Large intestine (tissue), 3 donors: Measurements from ENCODE around the gene TBCD. TPM values are rescaled to one million over a fixed set of nuclear protein-coding genes. Genes with fewer than 3 reads are reported as not detected.

ENCODE experiments used
- DNase-seq, 2 donors: peaks; one replicate each; pipeline versions ENCODE4 v3.0.0 to v3.0.0-alpha.2; 2013
- H3K27ac ChIP-seq: one replicate; pipeline ENCODE4 v1.5.1; 2013; ENCODE audit warnings: low read length
- H3K27me3 ChIP-seq: 2 replicates; pipeline ENCODE4 v1.6.1; 2013; ENCODE audit warnings: low read length; ENCODE audit not compliant: control insufficient read depth, insufficient read depth
- H3K36me3 ChIP-seq: 2 replicates; pipeline ENCODE4 v1.6.1; 2013; ENCODE audit warnings: low read length; ENCODE audit not compliant: control insufficient read depth, insufficient read depth
- H3K4me1 ChIP-seq: one replicate; pipeline ENCODE4 v1.6.1; 2013; ENCODE audit warnings: low read length; ENCODE audit not compliant: control insufficient read depth, insufficient read depth
- H3K4me3 ChIP-seq: one replicate; pipeline ENCODE4 v1.5.1; 2013; ENCODE audit warnings: low read length
- H3K9me3 ChIP-seq: one replicate; pipeline ENCODE4 v1.6.1; 2013; ENCODE audit warnings: mild to moderate bottlenecking, low read depth, low read length, moderate library complexity; ENCODE audit not compliant: control insufficient read depth
- WGBS: methylation state at CpG from one replicate; pipeline ENCODE4 v1.1.5; 2013; ENCODE audit warnings: low lambda C conversion rate; ENCODE audit not compliant: insufficient coverage; 5-methylcytosine and 5-hydroxymethylcytosine counted together
- polyA plus RNA-seq: library from polyadenylated mRNA; unstranded; fragments of 120-200 nt; gene quantifications from one replicate; pipeline ENCODE4 v1.2.1, GENCODE V29; 2013

The TBCD gene
- polyA plus RNA-seq, 1 donor = 81.9 TPM

DNA sequence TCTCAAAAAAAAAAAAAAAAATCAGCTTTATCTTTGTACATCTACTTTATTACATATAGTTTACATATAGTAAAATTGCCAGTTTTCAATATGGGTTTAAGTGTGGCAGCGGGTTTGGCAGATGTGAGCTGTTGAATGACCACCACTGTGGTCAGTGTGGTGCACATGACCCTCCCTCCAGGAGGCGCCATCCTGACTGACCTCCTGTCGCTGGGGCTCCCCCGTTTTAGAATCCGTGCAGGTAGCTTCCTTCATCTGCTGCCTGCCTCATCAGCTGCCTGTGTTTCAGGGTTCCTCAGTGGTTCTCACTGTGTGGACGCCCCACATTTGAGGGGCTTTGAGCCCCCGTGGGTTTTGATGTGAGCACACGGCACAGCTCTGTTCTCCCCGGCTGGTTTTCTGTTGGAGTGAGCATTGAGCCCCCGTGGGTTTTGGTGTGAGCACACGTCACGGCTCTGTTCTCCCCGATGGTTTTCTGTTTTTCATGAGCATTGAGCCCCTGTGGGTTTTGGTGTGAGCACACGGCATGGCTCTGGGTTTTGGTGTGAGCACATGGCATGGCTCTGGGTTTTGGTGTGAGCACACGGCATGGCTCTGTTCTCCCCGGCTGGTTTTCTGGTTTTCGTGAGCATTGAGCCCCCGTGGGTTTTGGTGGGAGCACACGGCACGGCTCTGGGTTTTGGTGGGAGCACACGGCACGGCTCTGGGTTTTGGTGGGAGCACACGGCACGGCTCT is 145.8 kb downstream of the TBCD start:
- no CpG with 5 or more reads among the region's 24 CpGs for WGBS
- H3K4me1 ChIP-seq = no peaks in the 10 kb centered on the region
- no peaks in the 10 kb centered on the region for H3K27me3 ChIP-seq
- DNase-seq = no peak
- no peak overlapping the region for H3K27ac ChIP-seq
- H3K9me3 ChIP-seq = peaks cover 6% of the 10 kb centered on the region
- H3K36me3 ChIP-seq = peaks cover 31% of the 10 kb centered on the region
- no peak overlapping the region for H3K4me3 ChIP-seq

GRCh38 chr17:82898976-82899514 is 147.2 kb downstream of the TBCD start:
- Histone ChIP-seq H3K27me3 (no peaks in the 10 kb centered on the region), H3K4me1 (no peaks in the 10 kb centered on the region), H3K27ac (no peak overlapping the region), H3K9me3 (peaks cover 6% of the 10 kb centered on the region), H3K4me3 (no peak overlapping the region), H3K36me3 (peaks cover 31% of the 10 kb centered on the region)
- DNase-seq = no peak
- no CpG with 5 or more reads among the region's 53 CpGs for WGBS

GRCh38 chr17:82899941-82900340 is 148.1 kb downstream of the TBCD start:
- Histone ChIP-seq H3K36me3 (peaks cover 38% of the 10 kb centered on the region), H3K4me1 (no peaks in the 10 kb centered on the region), H3K27ac (no peak overlapping the region), H3K4me3 (no peak overlapping the region), H3K9me3 (peaks cover 6% of the 10 kb centered on the region), H3K27me3 (no peaks in the 10 kb centered on the region)
- no peak for DNase-seq
- WGBS = no CpG with 5 or more reads among the region's 7 CpGs

- Histone ChIP-seq H3K36me3 (peaks cover 38% of the 10 kb centered on the region), H3K4me3 (no peak overlapping the region), H3K27ac (no peak overlapping the region), H3K27me3 (no peaks in the 10 kb centered on the region), H3K9me3 (peaks cover 6% of the 10 kb centered on the region), H3K4me1 (no peaks in the 10 kb centered on the region)
- DNase-seq = no peak
- WGBS = no CpG with 5 or more reads among the region's 19 CpGs
These were observed 148.9 kb downstream of the TBCD start for GRCh38 chr17:82900741-82901140.

GRCh38 chr17:82901356-82901755 is 149.5 kb downstream of the TBCD start:
- Histone ChIP-seq H3K4me3 (no peak overlapping the region), H3K27me3 (no peaks in the 10 kb centered on the region), H3K4me1 (no peaks in the 10 kb centered on the region), H3K36me3 (peaks cover 42% of the 10 kb centered on the region), H3K27ac (no peak overlapping the region), H3K9me3 (peaks cover 6% of the 10 kb centered on the region)
- DNase-seq = no peak
- no CpG with 5 or more reads among the region's 16 CpGs for WGBS

DNA sequence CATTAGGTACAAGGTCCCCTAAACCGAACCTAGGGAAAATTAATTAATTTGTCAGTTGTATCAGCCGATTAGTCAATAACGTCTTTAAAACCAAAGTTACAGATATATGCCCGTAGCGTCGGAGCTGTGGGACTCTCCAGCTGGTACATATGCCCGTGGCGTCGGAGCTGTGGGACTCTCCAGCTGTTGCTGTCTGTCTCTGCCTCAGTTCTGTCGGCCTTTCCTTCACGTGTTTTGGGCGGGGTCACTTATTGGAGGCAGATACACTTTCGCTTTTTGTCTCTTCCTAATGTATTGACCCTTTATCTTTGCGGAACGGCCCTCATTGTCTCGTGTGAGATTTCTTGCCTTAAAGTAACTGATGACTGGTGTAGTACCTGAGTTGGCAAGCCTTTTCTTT is 150.0 kb downstream of the TBCD start:
- no peak overlapping the region for H3K27ac ChIP-seq
- DNase-seq = no peak
- no peak overlapping the region for H3K4me3 ChIP-seq
- H3K4me1 ChIP-seq = no peaks in the 10 kb centered on the region
- WGBS = 85% methylated on average over 6 of the region's 16 CpGs
- H3K27me3 ChIP-seq = no peaks in the 10 kb centered on the region
- peaks cover 47% of the 10 kb centered on the region for H3K36me3 ChIP-seq
- peaks cover 6% of the 10 kb centered on the region for H3K9me3 ChIP-seq

- H3K36me3 ChIP-seq = peaks cover 59% of the 10 kb centered on the region
- H3K9me3 ChIP-seq = peaks cover 6% of the 10 kb centered on the region
- H3K27ac ChIP-seq = no peak overlapping the region
- H3K4me3 ChIP-seq = no peak overlapping the region
- no peaks in the 10 kb centered on the region for H3K27me3 ChIP-seq
- no peaks in the 10 kb centered on the region for H3K4me1 ChIP-seq
- WGBS = no CpG with 5 or more reads among the region's 37 CpGs
- DNase-seq = no peak
These were observed 151.4 kb downstream of the TBCD start for GRCh38 chr17:82902972-82903874.

- Histone ChIP-seq H3K4me1 (no peaks in the 10 kb centered on the region), H3K4me3 (no peak overlapping the region), H3K36me3 (peaks cover 60% of the 10 kb centered on the region), H3K9me3 (peaks cover 3% of the 10 kb centered on the region), H3K27me3 (no peaks in the 10 kb centered on the region), H3K27ac (no peak overlapping the region)
- WGBS = no CpG with 5 or more reads among the region's 20 CpGs
- no peak for DNase-seq
These were observed 153.3 kb downstream of the TBCD start for GRCh38 chr17:82905130-82905529.

- WGBS = 96% methylated on average over 4 of the region's 19 CpGs
- Histone ChIP-seq H3K9me3 (no peaks in the 10 kb centered on the region), H3K36me3 (peaks cover 54% of the 10 kb centered on the region), H3K4me3 (no peak overlapping the region), H3K27me3 (no peaks in the 10 kb centered on the region), H3K27ac (no peak overlapping the region), H3K4me1 (no peaks in the 10 kb centered on the region)
- no peak for DNase-seq
These were observed 156.1 kb downstream of the TBCD start for GRCh38 chr17:82907797-82908542.
